T-helper 1 cell treated with Interleukin-12 subunit alpha and Interleukin-12 subunit beta and Interleukin-4 antibody, amounts not matched to agents 30 μg/mL and 1 μg/mL, for 36 hours (primary cell): ENCODE measurements around the gene XPO4.
"Not testable (repeated sequence)": the region's sequence is repeated elsewhere in the genome, so short reads cannot be mapped to it uniquely, and the experiment has no call there.

Experiments
- H3K27ac Mint-ChIP-seq: one replicate; pipeline ENCODE4 v1.8.0; 2021; ENCODE audit warnings: mild to moderate bottlenecking, mixed read lengths
- H3K27me3 Mint-ChIP-seq: one replicate; pipeline ENCODE4 v1.8.0; 2021; ENCODE audit warnings: low read depth, mixed read lengths
- H3K36me3 Mint-ChIP-seq: one replicate; pipeline ENCODE4 v1.8.0; 2021; ENCODE audit warnings: low read depth, mixed read lengths
- H3K4me1 Mint-ChIP-seq: one replicate; pipeline ENCODE4 v1.8.0; 2021; ENCODE audit warnings: low read depth, mixed read lengths
- H3K4me3 Mint-ChIP-seq: one replicate; pipeline ENCODE4 v1.8.0; 2021; ENCODE audit warnings: mild to moderate bottlenecking, moderate library complexity, mixed read lengths
- H3K9me3 Mint-ChIP-seq: one replicate; pipeline ENCODE4 v1.8.0; 2021; ENCODE audit warnings: mixed read lengths

The XPO4 gene

DNA sequence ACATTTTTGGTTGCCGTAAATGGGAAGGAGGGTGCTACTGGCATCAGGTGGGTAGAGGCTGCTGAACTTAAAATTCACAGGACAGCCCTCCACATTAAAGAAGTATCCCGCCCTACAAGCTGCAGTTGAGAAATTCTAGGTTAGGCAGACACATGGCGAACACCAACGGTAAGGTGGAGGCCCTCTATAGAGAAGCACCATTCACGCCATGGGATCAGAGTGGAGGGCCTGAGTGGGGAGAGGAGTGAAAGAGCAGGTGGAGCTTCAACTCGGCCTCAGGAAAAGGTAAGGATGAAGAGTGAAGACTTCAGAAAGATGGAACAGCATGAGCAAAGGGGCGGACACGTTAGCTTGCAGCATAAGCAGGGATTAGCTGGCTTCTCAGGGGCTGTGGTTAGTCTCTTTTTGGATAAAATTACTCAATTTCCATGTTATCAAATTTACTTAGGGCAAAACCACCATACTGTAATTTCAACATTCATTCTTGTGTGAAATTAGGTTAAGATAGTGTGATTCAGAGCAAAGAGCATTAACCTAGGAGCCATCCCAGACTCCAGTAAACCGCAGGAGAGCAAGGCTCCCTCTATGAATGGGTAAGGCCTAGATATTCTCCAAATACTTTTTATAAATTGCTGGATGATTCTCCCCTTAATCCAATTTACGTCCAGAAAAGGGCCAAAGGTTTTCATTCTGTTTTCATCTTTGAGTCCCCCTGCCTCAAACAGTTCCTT lies 130.0 kb downstream of the XPO4 start:
- Mint-ChIP-seq H3K36me3 (peaks cover 36% of the 10 kb centered on the region), H3K4me3 (peak overlapping the region; percentile 99), H3K9me3 (peaks cover 27% of the 10 kb centered on the region), H3K4me1 (peaks cover 21% of the 10 kb centered on the region), H3K27me3 (no peaks in the 10 kb centered on the region), H3K27ac (peak overlapping the region; percentile 100)

DNA sequence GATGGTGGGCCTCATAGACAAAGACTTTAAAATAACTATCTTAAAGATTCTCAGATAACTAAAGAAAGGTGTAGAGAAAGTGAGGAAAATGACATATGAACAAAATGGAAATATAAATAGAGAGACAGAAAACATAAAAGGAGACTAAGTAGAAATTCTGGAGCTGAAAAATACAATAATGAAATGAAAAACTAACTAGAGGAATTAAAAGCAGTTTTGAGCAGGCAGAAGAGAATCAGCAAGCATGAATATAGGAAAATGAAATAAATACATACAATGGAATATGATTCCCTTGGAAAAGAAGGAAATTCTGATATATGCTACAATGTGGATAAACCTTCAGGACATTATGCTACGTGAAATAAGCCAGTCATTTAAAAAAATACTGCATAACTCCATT lies 132.7 kb downstream of the XPO4 start:
- Mint-ChIP-seq H3K36me3 (peaks cover 40% of the 10 kb centered on the region), H3K27me3 (no peaks in the 10 kb centered on the region), H3K4me1 (peaks cover 18% of the 10 kb centered on the region), H3K27ac (no peak overlapping the region), H3K9me3 (peaks cover 31% of the 10 kb centered on the region), H3K4me3 (no peak overlapping the region)

DNA sequence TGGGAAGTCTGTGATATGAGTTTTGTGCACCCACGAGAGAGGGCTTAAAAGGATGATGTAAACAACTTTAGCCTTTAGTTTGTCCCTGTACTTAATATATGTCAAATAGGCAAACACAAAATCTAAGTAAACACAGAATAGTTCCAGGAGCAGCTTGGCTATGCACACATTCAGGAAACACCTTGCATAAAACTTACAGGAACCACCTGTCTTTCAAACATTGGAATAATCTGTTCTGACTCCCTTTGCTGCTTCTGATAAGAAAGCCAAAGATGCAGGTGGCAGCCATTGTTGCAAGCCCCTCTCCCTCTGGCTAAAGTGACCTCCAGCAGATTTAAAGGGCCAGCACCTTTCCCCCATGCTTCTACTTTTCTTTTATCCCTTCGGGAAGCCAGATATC lies 133.5 kb downstream of the XPO4 start:
- Mint-ChIP-seq H3K27ac (no peak overlapping the region), H3K4me3 (no peak overlapping the region), H3K36me3 (peaks cover 40% of the 10 kb centered on the region), H3K27me3 (no peaks in the 10 kb centered on the region), H3K4me1 (peaks cover 17% of the 10 kb centered on the region), H3K9me3 (peaks cover 31% of the 10 kb centered on the region)

DNA sequence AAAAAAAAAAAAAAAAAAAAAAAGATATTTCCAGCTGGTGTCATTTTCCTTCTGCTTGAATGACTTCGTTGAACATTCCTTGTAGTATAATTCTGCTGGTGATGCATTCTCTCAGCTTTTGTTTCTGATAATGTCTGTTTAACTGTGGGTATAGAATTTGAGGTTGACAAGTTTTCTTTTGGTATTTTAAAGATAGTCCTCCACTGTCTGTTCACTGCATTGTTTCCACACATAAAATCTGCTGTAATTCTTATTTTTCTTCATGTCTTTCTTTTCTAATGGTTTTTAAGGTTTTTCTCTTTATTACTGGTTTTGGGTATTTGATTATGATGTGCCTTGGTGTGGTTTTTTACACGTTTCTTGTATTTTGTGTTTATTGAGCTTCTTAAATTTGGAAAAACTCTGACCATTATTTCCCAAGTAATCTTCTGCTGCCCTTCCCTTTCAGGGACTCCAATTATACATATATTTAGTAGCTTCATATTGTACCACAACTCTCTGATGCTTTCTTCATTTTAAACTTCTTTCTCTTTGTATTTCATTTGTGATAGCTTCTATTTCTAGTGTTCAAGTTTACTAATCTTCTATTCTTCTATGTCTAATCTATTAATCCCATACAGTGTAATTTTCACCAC lies 135.1 kb downstream of the XPO4 start:
- peaks cover 38% of the 10 kb centered on the region for H3K36me3 Mint-ChIP-seq
- peaks cover 6% of the 10 kb centered on the region for H3K4me1 Mint-ChIP-seq
- no peaks in the 10 kb centered on the region for H3K27me3 Mint-ChIP-seq
- no peak overlapping the region for H3K27ac Mint-ChIP-seq
- H3K4me3 Mint-ChIP-seq = no peak overlapping the region
- peaks cover 31% of the 10 kb centered on the region for H3K9me3 Mint-ChIP-seq

DNA sequence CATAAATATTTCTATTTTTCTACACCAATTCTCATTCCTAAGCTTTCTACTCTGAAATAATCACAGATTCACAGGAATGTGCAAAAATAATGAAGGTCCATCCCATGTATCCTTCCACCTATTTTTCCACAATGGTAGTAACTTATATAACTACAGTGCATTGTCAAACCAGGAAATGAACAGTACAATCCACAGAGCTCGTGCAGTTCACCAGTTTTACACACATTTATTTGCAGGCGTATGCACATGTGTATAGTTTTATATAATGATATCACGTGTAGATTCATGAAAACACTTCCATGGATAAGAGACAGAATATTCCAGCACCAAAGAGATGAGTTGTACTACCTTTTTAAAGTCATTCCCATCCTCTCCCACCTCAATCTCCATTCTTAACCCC lies 141.7 kb downstream of the XPO4 start:
- no peaks in the 10 kb centered on the region for H3K4me1 Mint-ChIP-seq
- H3K27ac Mint-ChIP-seq = no peak overlapping the region
- no peak overlapping the region for H3K4me3 Mint-ChIP-seq
- H3K36me3 Mint-ChIP-seq = peaks cover 9% of the 10 kb centered on the region
- no peaks in the 10 kb centered on the region for H3K27me3 Mint-ChIP-seq
- H3K9me3 Mint-ChIP-seq = peaks cover 13% of the 10 kb centered on the region

DNA sequence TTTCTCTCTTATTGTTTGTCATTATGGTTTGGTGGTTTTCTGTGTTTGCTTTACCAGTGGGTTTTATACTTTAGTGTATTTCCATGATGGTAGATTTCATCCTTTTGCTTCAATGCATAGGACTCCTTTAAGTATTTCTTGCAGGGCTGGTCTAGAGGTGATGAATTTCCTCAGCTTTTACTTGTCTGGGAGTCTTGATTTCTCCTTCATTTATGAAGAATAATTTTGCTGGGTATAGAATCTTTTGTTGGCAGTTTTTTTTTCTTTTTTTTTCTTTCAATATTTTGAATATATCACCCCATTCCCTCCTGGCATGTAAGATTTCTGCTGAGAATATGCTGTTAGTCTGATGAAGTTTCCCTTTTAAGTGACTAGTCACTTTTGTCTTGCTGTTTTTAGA lies 148.5 kb downstream of the XPO4 start:
- H3K27me3 Mint-ChIP-seq = no peaks in the 10 kb centered on the region
- H3K36me3 Mint-ChIP-seq = peaks cover 23% of the 10 kb centered on the region
- no peaks in the 10 kb centered on the region for H3K4me1 Mint-ChIP-seq
- H3K9me3 Mint-ChIP-seq = peaks cover 63% of the 10 kb centered on the region
- no peak overlapping the region for H3K4me3 Mint-ChIP-seq
- no peak overlapping the region for H3K27ac Mint-ChIP-seq

DNA sequence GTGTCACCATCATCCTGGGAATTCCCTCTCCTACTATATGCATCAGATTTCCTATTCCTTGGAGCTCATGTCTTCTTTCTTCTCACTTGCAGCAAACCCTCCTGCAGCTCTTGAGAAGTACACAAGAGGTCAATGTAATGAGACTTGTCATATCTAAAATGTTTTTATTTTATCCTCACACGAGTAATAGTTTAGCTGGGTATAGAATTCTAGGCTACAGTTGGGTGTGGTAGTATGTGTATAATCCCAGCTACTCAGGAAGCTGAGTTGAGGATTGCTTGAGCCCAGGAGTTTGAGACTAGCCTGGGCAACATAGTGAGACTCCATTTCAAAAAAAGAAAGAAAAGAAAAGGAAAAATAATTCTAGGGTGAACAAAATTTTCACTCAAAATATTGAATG lies 153.2 kb downstream of the XPO4 start:
- Mint-ChIP-seq H3K27ac (no peak overlapping the region), H3K36me3 (peaks cover 15% of the 10 kb centered on the region), H3K27me3 (no peaks in the 10 kb centered on the region), H3K4me3 (no peak overlapping the region), H3K9me3 (peaks cover 67% of the 10 kb centered on the region), H3K4me1 (no peaks in the 10 kb centered on the region)

DNA sequence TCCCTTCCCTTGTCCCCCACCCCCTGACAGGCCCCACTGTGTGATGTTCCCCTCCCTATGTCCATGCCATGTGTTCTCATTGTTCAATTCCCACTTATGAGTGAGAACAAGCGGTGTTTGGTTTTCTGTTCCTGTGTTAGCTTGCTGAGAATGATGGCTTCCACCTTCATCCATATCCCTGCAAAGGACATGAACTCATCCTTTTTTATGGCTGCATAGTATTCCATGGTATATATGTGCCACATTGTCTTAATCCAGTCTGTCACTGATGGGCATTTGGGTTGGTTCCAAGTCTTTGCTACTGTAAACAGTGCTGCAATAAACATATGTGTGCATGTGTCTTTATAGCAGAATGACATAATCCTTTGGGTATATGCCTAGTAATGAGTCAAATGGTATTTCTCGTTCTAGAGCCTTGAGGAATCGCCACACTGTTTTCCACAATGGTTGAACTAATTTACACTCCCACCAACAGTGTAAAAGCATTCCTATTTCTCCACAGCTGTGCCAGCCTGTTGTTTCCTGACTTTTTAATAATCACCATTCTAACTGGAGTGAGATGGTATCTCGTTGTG lies 158.6 kb downstream of the XPO4 start:
- H3K36me3 Mint-ChIP-seq, H3K4me1 Mint-ChIP-seq, H3K27ac Mint-ChIP-seq: not testable (repeated sequence)

DNA sequence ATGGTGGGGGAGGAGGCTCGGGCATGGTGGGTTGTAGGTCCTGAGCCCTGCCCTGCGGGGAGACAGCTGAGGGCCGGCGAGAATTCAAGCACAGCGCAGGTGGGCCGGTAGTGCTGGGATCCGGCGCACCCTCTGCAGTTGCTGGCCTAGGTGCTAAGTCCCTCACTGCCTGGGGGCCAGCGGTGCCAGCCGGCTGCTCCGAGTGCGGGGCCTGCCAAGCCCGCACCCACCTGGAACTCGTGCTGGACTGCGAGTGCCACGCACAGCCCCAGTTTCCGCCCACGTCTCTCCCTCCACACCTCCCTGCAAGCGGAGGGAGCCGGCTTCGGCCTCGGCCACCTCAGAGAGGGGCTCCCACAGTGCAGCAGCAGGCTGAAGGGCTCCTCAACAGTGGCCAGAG lies 162.5 kb downstream of the XPO4 start:
- no peaks in the 10 kb centered on the region for H3K4me1 Mint-ChIP-seq
- H3K27me3 Mint-ChIP-seq = no peaks in the 10 kb centered on the region
- peaks cover 13% of the 10 kb centered on the region for H3K9me3 Mint-ChIP-seq
- H3K36me3 Mint-ChIP-seq = peaks cover 2% of the 10 kb centered on the region
- no peak overlapping the region for H3K4me3 Mint-ChIP-seq
- H3K27ac Mint-ChIP-seq = no peak overlapping the region

More for the DNA sequence above, 158.6 kb downstream of the XPO4 start:
- not testable (repeated sequence) for H3K27me3 Mint-ChIP-seq, H3K4me3 Mint-ChIP-seq
- H3K9me3 Mint-ChIP-seq = peaks cover 28% of the 10 kb centered on the region

DNA sequence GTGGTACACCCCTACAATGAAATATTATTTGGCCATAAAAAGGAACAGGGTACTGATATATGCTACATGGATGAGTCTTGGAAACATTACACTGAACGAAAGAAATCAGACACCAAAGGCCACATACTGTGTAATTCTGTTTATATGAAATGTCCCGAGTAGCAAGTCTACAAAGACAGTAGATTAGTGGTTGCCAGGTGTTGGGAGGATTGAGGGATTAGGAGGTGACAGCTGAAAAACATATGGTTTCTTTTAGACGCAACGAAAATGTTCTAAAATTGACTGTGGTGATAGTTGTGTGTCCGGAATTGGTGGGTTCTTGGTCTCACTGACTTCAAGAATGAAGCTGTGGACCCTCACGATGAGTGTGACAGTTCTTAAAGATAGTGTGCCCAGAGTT lies 163.9 kb downstream of the XPO4 start:
- H3K27ac Mint-ChIP-seq = no peak overlapping the region
- no peak overlapping the region for H3K4me3 Mint-ChIP-seq
- H3K36me3 Mint-ChIP-seq = peaks cover 2% of the 10 kb centered on the region
- no peaks in the 10 kb centered on the region for H3K4me1 Mint-ChIP-seq
- H3K9me3 Mint-ChIP-seq = no peaks in the 10 kb centered on the region
- no peaks in the 10 kb centered on the region for H3K27me3 Mint-ChIP-seq

DNA sequence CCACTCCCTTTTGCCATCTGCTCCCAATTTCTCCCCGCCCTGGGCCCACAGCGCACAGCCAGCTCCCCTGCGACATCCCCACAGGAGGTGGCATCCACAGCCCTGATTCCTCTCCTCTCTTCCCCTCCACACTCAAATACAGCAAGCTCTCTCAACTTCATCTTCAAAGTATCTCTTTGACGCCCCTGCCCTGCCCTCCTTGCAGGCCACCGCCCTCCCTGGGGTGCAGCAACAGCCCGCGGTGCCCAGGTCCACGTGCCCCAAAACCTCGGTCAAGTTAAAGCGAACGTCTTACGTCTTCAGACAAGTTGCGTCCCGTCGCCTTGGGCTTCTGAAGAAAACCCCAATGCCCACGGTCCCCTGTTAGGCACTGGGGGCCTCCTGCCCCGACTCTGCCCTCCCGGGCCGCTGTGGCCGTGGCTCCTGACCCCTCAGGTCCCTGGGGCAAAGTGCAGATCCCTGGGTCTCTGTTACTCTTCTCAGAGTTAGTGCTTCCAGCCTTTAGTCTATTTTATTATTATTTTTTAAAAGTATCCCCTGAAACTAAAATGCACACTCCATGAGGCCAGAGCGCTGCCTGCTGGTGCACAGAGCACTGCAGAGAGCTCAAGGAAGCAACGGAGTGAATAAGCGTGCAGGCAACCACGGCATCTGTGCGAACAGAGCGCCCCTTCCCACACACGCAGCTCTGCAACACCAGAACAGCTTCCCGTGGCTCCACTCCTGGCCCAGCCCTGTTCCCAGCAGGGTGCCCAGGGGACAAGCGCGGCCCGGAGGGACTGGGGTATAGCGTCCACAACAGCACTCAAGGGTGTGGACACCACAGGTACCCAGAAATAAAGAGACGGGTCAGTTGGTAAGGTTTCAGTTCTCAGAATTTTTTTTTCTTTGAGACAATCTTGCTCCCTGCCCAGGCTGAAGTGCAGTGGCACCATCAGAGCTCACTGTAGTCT lies 172.6 kb downstream of the XPO4 start:
- Mint-ChIP-seq H3K27ac (no peak overlapping the region), H3K9me3 (no peaks in the 10 kb centered on the region)

DNA sequence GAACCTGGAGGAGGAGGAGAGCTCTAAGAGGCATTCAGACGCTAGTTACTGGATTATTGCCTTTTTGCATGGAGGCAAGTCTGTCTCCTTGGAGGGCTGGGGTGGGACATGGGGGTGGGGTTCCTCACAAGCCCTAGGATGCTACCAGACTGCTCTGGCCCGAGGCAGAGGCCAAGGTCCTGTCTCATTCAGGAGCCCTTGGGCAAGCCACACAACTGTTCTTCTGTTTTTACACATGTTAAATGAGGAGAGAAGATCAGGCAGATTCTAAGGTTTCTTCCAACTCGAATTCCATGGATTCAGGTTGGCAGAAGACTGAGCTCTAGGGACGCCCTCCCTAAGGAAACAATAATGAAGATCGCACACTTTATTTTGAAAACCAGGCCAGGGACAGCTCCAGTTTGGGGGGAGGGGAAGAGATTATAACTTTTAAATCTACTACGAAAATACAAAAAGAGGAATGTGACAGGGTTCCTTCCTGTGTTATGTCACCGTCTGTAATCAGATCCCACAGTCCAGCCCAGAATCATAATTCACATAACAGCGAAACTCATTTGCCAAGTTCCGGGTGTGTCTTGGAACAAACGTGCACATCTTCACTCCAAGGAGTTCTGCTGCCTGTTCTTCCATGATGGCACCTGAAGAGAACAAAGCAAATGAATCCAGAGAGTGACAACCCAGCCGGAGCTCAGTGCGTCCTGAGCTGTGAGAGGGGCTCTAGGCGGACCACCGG lies 173.8 kb downstream of the XPO4 start:
- H3K4me1 Mint-ChIP-seq = no peaks in the 10 kb centered on the region
- H3K4me3 Mint-ChIP-seq = no peak overlapping the region
- no peaks in the 10 kb centered on the region for H3K36me3 Mint-ChIP-seq
- no peaks in the 10 kb centered on the region for H3K27me3 Mint-ChIP-seq
- H3K9me3 Mint-ChIP-seq = no peaks in the 10 kb centered on the region
- no peak overlapping the region for H3K27ac Mint-ChIP-seq

More for the DNA sequence above, 172.6 kb downstream of the XPO4 start:
- Mint-ChIP-seq H3K4me3 (no peak overlapping the region), H3K27me3 (no peaks in the 10 kb centered on the region), H3K36me3 (no peaks in the 10 kb centered on the region), H3K4me1 (no peaks in the 10 kb centered on the region)

DNA sequence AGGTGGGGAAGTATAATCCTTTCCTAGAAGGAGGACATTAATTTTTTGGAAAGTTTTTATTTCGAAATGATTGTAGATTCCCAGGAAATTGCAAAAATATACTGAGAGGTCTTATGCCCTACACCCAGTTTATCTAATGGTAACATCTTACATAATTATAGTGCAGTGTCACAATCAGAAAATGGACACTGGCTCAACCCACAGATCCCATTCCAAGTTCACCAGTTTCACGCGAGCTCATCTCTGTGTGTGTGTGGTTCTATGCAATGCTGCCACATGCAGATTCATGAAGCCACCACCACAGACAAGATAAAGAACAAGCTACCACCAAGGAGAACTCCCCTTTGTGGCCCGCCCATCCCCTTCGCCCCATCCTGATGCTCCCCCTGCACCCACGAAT lies 174.7 kb downstream of the XPO4 start:
- Mint-ChIP-seq H3K27ac (no peak overlapping the region), H3K4me1 (no peaks in the 10 kb centered on the region), H3K36me3 (no peaks in the 10 kb centered on the region), H3K27me3 (peaks cover 3% of the 10 kb centered on the region), H3K9me3 (no peaks in the 10 kb centered on the region), H3K4me3 (no peak overlapping the region)
